Measurements from ENCODE around the gene ACSBG1. TPM values are rescaled to one million over a fixed set of nuclear protein-coding genes. Genes with fewer than 3 reads are reported as not detected.

The ACSBG1 gene
- total RNA-seq, 2 donors from 2014 or later = 7.4 TPM; not detected in 1

DNA sequence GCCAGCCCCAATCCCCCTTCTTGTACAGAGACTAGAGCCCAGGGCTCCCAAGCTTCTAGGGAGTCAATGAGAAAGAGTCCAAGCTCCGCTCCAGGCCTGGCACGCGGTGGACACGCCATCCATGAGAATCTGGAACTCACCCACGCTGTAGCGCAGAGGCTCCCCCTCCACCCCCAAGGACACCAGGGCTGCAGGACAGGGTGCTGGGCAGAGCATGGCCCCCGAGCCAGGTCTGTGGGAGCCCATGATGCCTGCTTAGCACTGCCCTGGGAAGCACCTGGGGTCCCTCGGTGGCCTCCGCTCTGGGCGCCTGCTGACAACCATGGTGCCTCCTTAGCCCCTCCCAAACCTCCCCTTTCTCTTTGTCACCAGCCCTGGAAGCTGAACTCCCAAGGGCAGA is 28.5 kb downstream of the ACSBG1 start:
- DNase-seq (ENCODE audit: low spot score) = peak; percentile 3
- H3K27ac ChIP-seq = peak overlapping the region in 1 of 2 donors; percentile 82
- H3K27me3 ChIP-seq (replicated peaks; ENCODE audit: insufficient read depth) = no peaks in the 10 kb centered on the region
- peaks cover 25% of the 10 kb centered on the region for H3K4me1 ChIP-seq (replicated peaks)
- no peaks in the 10 kb centered on the region for H3K36me3 ChIP-seq
- no peak for TF ChIP-seq POLR2AphosphoS5 (IDR thresholded peaks at IDR 0.05)
- TF ChIP-seq, protein P1, sequence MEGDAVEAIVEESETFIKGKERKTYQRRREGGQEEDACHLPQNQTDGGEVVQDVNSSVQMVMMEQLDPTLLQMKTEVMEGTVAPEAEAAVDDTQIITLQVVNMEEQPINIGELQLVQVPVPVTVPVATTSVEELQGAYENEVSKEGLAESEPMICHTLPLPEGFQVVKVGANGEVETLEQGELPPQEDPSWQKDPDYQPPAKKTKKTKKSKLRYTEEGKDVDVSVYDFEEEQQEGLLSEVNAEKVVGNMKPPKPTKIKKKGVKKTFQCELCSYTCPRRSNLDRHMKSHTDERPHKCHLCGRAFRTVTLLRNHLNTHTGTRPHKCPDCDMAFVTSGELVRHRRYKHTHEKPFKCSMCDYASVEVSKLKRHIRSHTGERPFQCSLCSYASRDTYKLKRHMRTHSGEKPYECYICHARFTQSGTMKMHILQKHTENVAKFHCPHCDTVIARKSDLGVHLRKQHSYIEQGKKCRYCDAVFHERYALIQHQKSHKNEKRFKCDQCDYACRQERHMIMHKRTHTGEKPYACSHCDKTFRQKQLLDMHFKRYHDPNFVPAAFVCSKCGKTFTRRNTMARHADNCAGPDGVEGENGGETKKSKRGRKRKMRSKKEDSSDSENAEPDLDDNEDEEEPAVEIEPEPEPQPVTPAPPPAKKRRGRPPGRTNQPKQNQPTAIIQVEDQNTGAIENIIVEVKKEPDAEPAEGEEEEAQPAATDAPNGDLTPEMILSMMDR (IDR thresholded peaks at IDR 0.05) = no peak
- TF ChIP-seq POLR2A (IDR thresholded peaks at IDR 0.05) = no peak
- intact Hi-C loops (cut with DNase I) = no loop called here
- WGBS = 96% methylated on average over 10 of the region's 10 CpGs
- H3K9me3 ChIP-seq = no peaks in the 10 kb centered on the region
- no peak overlapping the region for H3K4me3 ChIP-seq

DNA sequence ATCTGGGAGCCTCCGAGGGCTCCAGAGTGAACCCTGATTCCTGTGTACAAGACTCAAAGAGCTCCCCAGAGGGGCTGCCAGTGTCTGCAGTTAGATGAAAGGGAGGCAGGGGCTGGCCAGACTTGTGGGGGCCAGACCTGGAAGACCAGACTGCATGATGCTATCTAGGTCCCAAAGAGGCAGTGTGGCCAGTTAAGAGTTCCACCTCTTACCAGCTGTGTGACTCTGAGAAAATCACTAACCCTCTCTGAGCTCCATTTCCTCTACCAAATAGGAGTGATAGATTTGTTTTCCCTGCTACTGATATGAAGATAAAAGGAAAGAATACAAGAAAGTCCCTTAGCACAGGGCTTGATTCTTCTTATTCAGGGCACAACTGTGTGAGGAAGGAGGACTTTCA is 29.0 kb downstream of the ACSBG1 start:
- H3K27ac ChIP-seq = no peak overlapping the region
- WGBS = 79% methylated on average over 1 of the region's 1 CpG
- H3K4me1 ChIP-seq (replicated peaks) = peaks cover 22% of the 10 kb centered on the region
- no peak overlapping the region for H3K4me3 ChIP-seq
- TF ChIP-seq, protein P1 (IDR thresholded peaks at IDR 0.05) = no peak
- TF ChIP-seq POLR2A (IDR thresholded peaks at IDR 0.05) (no peak), POLR2AphosphoS5 (IDR thresholded peaks at IDR 0.05) (no peak)
- H3K27me3 ChIP-seq (replicated peaks; ENCODE audit: insufficient read depth) = no peaks in the 10 kb centered on the region
- H3K9me3 ChIP-seq = no peaks in the 10 kb centered on the region
- intact Hi-C loops (cut with DNase I) = no loop called here
- DNase-seq (ENCODE audit: low spot score) = peak; percentile 2
- no peaks in the 10 kb centered on the region for H3K36me3 ChIP-seq

DNA sequence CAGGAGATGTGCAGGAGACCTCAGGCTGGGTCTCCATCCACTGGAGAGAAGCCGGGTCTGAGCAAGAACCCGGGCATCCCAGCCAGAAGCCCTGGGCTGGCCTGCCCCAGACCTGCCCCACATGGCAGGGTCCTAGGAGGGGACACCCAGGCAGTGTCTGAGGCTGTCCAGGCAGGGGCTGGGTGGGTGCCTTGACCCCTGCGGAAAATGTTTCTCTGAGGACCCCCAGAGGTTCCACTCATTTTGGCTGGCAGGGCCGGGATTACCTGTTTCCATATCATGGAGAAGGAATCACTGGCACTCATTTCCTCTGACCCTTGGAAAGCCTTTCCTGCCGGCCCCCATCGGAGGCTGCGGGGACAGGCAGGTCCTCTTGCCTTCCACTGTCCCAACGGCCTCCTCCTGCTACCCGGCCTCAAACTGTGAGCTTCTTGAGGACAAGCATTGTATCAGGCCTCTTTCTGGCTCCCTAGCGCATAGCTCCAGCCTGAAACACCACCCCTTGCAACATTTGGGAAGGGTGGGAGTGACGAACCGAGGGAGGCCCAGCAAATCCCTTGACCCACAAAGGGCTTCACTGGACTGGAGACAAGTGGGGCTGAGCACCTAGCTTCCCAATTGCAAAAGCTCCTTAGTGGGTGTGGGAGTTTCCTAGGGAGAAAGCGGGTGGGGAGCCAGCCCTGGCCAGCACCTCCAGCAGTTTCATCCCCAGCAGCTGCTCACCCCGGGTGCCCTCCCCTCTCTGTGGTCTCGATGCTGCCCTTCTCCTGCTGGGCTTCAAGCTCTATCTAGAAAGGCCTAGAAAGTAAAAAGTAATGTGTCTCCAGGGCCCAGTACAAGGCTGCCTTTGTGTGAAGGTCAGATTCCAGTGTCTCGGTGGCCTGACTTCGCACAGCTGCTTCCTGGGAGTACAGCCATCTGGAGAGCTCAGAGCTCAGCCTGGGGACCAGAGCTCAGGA is 29.7 kb downstream of the ACSBG1 start:
- TF ChIP-seq POLR2A (IDR thresholded peaks at IDR 0.05) (no peak), POLR2AphosphoS5 (IDR thresholded peaks at IDR 0.05) (peak; percentile 18)
- TF ChIP-seq, protein P1 (IDR thresholded peaks at IDR 0.05) = no peak
- H3K27ac ChIP-seq = no peak overlapping the region
- peak; percentile 3 for DNase-seq (ENCODE audit: low spot score)
- H3K4me1 ChIP-seq (replicated peaks) = peaks cover 22% of the 10 kb centered on the region
- no peak overlapping the region for H3K4me3 ChIP-seq
- no peaks in the 10 kb centered on the region for H3K36me3 ChIP-seq
- no peaks in the 10 kb centered on the region for H3K27me3 ChIP-seq (replicated peaks; ENCODE audit: insufficient read depth)
- WGBS = 82% methylated on average over 17 of the region's 17 CpGs
- no peaks in the 10 kb centered on the region for H3K9me3 ChIP-seq
- intact Hi-C loops (cut with DNase I) = no loop called here

DNA sequence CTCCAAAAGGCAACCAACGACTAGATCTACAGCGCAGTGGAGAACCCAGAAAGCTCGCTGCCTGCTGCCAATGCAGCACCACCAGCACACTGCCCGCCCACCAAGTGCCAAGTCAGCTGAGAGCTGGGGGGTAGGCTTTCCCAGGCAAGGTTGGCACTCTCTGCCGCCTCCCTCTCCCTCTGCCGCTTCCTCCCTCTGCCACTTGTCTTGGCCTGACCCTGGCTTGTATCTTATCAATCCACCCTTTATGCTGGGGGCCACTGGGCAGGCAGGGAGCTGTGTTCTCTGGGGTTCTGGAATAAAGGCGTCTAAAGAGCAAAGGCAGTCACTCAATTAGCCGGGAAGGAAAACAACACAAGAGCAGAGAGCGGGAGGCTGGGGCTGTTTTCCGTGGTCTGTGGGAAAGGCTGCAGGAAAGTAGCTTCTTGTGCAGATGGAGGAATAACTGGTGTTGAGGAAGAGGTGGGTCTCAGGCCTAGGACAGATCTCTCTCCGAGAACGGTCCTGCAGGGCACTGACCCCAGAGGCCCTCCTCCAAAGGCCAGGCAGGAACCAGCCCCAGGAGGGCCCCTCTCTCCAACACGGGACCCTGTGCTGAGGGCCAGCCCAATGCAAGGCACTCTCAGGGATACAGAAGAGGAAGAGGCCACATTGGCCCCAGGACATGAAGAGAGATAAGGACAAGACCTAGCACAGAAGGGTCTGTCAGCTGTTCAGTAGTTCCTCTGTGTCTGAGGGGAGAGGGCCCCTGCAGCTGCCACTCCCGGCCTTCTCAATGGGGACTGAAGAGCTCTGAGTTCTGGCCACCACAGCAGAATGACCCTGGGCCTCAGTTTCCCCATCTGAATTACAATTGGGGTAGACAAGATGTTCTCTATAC is 30.8 kb downstream of the ACSBG1 start:
- no peak for TF ChIP-seq POLR2AphosphoS5 (IDR thresholded peaks at IDR 0.05)
- no peak for TF ChIP-seq POLR2A (IDR thresholded peaks at IDR 0.05)
- TF ChIP-seq, protein P1 (IDR thresholded peaks at IDR 0.05) = no peak
- Histone ChIP-seq H3K4me3 (no peak overlapping the region), H3K27ac (no peak overlapping the region), H3K9me3 (no peaks in the 10 kb centered on the region), H3K36me3 (no peaks in the 10 kb centered on the region), H3K27me3 (replicated peaks; ENCODE audit: insufficient read depth) (no peaks in the 10 kb centered on the region), H3K4me1 (replicated peaks) (peaks cover 21% of the 10 kb centered on the region)
- 72% methylated on average over 14 of the region's 14 CpGs for WGBS
- intact Hi-C loops (cut with DNase I) = no loop called here
- no peak for DNase-seq (ENCODE audit: low spot score)

Measured in prostate gland (tissue), 2 donors.